ENCODE results near the gene MIF4GD. TPM values are rescaled to one million over a fixed set of nuclear protein-coding genes. Genes with fewer than 3 reads are reported as not detected.

MIF4GD gene
- total and polyA plus RNA-seq, 9 of the 15 experiments (the other 6 are each of a cell fraction or from before 2014, with no cell fraction given), result 11.8 to 63.8 (median 28.1) TPM

DNA sequence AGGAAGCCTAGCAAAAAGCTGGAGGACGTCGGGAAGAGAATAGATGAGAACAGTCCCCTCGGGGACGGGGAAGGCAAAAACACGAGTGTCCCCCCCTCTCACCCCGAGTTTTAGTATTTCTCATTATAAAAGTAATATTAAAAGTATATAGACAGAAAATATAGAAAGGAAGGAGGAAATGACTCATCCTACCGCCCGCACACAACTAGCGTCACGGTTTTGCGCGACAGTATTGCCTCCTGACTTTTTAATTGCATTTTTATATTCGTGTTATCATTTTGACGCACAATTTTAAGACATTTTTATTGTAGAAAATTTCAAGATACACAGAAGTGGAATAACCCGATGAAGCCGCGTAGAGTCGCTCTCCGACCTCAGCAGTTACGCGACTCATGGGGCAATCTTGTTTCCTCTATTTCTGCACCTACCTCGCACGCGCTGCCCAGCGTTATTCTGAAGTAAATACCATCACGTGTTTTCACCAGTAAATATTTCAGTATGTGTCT is 18.9 kb upstream of the MIF4GD start (continued):
- TF ChIP-seq, protein P1, sequence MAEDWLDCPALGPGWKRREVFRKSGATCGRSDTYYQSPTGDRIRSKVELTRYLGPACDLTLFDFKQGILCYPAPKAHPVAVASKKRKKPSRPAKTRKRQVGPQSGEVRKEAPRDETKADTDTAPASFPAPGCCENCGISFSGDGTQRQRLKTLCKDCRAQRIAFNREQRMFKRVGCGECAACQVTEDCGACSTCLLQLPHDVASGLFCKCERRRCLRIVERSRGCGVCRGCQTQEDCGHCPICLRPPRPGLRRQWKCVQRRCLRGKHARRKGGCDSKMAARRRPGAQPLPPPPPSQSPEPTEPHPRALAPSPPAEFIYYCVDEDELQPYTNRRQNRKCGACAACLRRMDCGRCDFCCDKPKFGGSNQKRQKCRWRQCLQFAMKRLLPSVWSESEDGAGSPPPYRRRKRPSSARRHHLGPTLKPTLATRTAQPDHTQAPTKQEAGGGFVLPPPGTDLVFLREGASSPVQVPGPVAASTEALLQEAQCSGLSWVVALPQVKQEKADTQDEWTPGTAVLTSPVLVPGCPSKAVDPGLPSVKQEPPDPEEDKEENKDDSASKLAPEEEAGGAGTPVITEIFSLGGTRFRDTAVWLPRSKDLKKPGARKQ (CRISPR knock-in tag; IDR thresholded peaks at IDR 0.05), result no peak
- TF ChIP-seq ARID2 (IDR thresholded peaks at IDR 0.05), result no peak
- TF ChIP-seq, protein P2, sequence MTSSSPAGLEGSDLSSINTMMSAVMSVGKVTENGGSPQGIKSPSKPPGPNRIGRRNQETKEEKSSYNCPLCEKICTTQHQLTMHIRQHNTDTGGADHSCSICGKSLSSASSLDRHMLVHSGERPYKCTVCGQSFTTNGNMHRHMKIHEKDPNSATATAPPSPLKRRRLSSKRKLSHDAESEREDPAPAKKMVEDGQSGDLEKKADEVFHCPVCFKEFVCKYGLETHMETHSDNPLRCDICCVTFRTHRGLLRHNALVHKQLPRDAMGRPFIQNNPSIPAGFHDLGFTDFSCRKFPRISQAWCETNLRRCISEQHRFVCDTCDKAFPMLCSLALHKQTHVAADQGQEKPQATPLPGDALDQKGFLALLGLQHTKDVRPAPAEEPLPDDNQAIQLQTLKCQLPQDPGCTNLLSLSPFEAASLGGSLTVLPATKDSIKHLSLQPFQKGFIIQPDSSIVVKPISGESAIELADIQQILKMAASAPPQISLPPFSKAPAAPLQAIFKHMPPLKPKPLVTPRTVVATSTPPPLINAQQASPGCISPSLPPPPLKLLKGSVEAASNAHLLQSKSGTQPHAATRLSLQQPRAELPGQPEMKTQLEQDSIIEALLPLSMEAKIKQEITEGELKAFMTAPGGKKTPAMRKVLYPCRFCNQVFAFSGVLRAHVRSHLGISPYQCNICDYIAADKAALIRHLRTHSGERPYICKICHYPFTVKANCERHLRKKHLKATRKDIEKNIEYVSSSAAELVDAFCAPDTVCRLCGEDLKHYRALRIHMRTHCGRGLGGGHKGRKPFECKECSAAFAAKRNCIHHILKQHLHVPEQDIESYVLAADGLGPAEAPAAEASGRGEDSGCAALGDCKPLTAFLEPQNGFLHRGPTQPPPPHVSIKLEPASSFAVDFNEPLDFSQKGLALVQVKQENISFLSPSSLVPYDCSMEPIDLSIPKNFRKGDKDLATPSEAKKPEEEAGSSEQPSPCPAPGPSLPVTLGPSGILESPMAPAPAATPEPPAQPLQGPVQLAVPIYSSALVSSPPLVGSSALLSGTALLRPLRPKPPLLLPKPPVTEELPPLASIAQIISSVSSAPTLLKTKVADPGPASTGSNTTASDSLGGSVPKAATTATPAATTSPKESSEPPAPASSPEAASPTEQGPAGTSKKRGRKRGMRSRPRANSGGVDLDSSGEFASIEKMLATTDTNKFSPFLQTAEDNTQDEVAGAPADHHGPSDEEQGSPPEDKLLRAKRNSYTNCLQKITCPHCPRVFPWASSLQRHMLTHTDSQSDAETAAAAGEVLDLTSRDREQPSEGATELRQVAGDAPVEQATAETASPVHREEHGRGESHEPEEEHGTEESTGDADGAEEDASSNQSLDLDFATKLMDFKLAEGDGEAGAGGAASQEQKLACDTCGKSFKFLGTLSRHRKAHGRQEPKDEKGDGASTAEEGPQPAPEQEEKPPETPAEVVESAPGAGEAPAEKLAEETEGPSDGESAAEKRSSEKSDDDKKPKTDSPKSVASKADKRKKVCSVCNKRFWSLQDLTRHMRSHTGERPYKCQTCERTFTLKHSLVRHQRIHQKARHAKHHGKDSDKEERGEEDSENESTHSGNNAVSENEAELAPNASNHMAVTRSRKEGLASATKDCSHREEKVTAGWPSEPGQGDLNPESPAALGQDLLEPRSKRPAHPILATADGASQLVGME (CRISPR knock-in tag; IDR thresholded peaks at IDR 0.05), result no peak
- TF ChIP-seq CHD1 (IDR thresholded peaks at IDR 0.05; ENCODE audit: low read length), result no peak
- TF ChIP-seq NFXL1 (CRISPR knock-in tag; IDR thresholded peaks at IDR 0.05), result no peak
- TF ChIP-seq NCOA1 (IDR thresholded peaks at IDR 0.05; ENCODE audit: low read depth), result 0 out of 2 replicates have a peak, but pooled peaks have one; percentile 13
- TF ChIP-seq CCNT2 (IDR thresholded peaks at IDR 0.05; ENCODE audit: borderline replicate concordance, extremely low read depth, insufficient read length, low read depth, low read length), result no peak
- no peak for TF ChIP-seq NFE2L1 (tag; IDR thresholded peaks at IDR 0.05; ENCODE audit: borderline replicate concordance, low read depth)
- TF ChIP-seq SRF (CRISPR knock-in tag; IDR thresholded peaks at IDR 0.05), result no peak
- no peak for TF ChIP-seq BRF1 (IDR thresholded peaks at IDR 0.05; ENCODE audit: borderline replicate concordance, extremely low read depth, insufficient read length)
- no peak for TF ChIP-seq RCOR1 (IDR thresholded peaks at IDR 0.05; ENCODE audit: borderline replicate concordance in 1 of 2, low read depth in 2 of 2, low read length in 2 of 2)
- TF ChIP-seq ZNF134 (CRISPR knock-in tag; conservative IDR thresholded peaks at IDR 0.05), result no peak
- TF ChIP-seq RBM39 (optimal IDR thresholded peaks at IDR 0.05; ENCODE audit: low read depth, low read length), result no peak
- TF ChIP-seq FOXJ2 (tag; IDR thresholded peaks at IDR 0.05), result no peak
- TF ChIP-seq TCF3 (CRISPR knock-in tag; IDR thresholded peaks at IDR 0.05), result no peak
- TF ChIP-seq ZSCAN29 (IDR thresholded peaks at IDR 0.05), result no peak; the same call in 1 of the 2 replicates
- TF ChIP-seq SRSF9 (IDR thresholded peaks at IDR 0.05; ENCODE audit: borderline replicate concordance, low read depth, low read length), result no peak
- TF ChIP-seq KLF13 (tag; IDR thresholded peaks at IDR 0.05; ENCODE audit: borderline replicate concordance, low read depth), result no peak
- TF ChIP-seq PTBP1 (IDR thresholded peaks at IDR 0.05; ENCODE audit: low read depth, low read length), result no peak
- no peak for TF ChIP-seq JUNB (CRISPR knock-in tag; conservative IDR thresholded peaks at IDR 0.05)
- no peak for TF ChIP-seq ZNF239 (CRISPR knock-in tag; IDR thresholded peaks at IDR 0.05)
- peak; percentile 63; the same call in 1 of the 2 replicates for TF ChIP-seq HDAC2 (IDR thresholded peaks at IDR 0.05)

All from K562 (cell line).